NCI-H748 treated with DMSO at 0.1 percent for 48 hours (cell line): ENCODE measurements around the gene CYP2A13.
"Not testable (repeated sequence)": the region's sequence is repeated elsewhere in the genome, so short reads cannot be mapped to it uniquely, and the experiment has no call there.

ENCODE experiments used
- DNase-seq: peaks from one replicate; lab custom pipeline; 2025; lab: John Stamatoyannopoulos, UW

CYP2A13 gene

GRCh38 chr19:41120929-41121911 is 33.0 kb downstream of the CYP2A13 start:
- DNase-seq, result not testable (repeated sequence)

GRCh38 chr19:41122846-41123245 is 34.6 kb downstream of the CYP2A13 start:
- not testable (repeated sequence) for DNase-seq

GRCh38 chr19:41123716-41124294 is 35.6 kb downstream of the CYP2A13 start:
- no peak for DNase-seq

DNA sequence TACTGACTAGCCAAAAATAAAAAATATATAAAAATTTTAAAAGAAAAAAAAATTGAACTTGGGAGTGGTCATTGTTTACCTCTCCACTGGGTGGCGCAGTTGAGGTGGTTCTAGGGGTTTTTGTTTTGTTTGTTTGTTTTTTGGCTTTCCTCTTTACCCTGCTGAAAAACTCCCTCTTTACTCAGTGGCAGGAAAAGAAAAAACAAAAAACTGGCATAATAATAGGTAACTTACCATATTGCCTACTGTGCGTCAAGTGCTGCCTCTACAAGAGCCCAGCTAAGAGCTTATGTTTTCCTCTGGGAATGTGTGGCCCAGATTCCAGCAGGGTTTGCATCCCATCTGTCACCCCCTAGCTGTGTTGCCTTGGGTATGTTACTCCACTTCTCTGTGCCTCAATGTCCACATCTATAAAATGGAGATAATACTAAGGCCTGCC is 38.5 kb downstream of the CYP2A13 start:
- DNase-seq, result not testable (repeated sequence)

DNA sequence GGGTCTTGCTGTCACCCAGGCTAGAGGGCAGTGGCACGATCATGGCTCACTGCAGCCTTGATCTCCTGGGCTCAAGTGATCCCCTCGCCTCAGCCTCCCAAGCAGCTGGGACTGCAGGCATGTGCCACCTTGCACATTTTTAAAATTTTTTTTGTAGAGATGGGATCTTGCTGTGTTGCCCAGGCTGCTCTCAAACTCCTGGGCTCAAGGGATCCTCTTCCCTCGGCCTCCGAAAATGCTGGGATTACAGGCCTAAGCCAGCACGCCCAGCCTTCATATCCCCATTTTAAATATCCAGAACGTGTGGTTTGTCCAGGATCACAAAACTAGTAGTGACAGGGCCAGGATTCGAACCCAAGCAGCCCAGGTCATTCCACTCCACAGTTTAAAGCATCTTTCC is 39.1 kb downstream of the CYP2A13 start:
- not testable (repeated sequence) for DNase-seq

DNA sequence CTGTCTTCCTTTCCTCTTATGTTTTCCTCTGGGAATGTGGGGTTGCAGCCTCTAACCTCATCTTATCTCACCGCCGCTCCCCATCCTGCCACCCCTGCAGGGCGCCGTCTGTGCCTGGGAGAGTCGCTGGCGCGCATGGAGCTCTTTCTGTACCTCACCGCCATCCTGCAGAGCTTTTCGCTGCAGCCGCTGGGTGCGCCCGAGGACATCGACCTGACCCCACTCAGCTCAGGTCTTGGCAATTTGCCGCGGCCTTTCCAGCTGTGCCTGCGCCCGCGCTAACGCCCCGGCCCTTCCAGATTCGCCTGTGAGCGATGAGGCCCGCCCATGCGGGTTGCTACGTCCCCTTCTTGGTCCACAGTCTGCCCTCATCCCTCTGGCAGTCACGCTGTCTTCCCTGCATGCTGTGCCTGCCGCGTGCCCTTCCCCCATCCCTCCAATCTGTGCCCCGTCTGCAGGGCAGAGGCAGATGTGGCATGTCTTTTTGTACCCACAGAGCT is 39.6 kb downstream of the CYP2A13 start:
- peak; percentile 36 for DNase-seq

DNA sequence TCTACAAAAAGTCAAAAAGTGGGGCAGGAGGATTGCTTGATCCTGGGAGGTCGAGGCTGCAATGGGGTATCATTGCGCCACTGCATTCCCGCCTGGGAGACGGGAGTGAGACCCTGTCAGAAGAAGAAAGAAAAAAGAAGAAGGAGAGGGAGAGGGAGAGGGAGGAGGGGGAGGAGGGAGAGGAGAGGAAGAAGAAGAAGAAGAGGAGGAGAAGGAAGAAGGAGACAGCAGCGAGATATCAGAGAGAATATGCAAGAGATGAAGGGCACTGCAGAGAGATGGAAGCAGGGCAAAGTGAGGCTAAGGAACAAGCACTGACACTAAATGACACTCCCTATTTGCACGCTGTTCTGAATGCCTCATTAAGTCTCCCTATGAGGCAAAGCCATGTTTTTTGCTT is 40.4 kb downstream of the CYP2A13 start:
- no peak for DNase-seq

DNA sequence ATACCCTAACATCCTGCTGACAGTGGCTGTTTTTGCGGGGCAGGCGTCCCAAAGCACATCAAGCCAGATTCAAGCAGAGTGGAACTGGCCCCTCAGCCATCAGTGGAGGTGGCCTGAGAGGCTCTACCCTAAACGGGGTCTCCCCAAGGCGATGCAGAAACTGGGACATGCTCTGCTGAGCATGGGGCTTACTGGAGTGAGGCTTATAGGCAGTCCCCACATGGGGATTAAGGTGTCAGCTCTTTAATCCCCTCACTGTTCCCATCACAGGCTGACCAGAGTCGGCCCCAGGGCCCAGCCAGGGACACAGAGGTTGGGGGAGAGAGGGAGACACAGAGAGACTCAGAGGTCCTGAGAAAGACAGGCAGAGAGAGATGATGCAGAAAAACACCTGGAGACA is 42.9 kb downstream of the CYP2A13 start:
- DNase-seq, result no peak

DNA sequence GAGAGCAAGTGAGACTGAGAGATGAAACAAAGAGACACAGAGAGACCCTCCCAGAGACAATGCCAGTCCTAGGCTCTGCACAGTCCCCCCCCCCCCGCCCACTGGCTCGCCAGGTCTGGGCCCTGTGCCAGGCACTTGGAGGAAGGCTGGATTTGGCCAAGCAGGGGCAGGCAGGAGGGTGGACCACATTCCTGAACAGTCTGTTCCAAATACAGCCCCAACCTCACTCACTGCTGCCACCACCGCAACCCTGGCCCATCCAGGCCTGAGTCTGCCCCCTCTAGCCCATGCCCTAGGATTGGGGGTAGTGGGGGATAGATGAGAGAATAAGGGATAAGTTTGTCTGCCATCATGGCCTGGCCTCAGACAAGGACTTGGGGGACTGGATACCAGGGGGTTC is 45.0 kb downstream of the CYP2A13 start:
- DNase-seq, result no peak

GRCh38 chr19:41134616-41135015 is 46.4 kb downstream of the CYP2A13 start:
- no peak for DNase-seq

DNA sequence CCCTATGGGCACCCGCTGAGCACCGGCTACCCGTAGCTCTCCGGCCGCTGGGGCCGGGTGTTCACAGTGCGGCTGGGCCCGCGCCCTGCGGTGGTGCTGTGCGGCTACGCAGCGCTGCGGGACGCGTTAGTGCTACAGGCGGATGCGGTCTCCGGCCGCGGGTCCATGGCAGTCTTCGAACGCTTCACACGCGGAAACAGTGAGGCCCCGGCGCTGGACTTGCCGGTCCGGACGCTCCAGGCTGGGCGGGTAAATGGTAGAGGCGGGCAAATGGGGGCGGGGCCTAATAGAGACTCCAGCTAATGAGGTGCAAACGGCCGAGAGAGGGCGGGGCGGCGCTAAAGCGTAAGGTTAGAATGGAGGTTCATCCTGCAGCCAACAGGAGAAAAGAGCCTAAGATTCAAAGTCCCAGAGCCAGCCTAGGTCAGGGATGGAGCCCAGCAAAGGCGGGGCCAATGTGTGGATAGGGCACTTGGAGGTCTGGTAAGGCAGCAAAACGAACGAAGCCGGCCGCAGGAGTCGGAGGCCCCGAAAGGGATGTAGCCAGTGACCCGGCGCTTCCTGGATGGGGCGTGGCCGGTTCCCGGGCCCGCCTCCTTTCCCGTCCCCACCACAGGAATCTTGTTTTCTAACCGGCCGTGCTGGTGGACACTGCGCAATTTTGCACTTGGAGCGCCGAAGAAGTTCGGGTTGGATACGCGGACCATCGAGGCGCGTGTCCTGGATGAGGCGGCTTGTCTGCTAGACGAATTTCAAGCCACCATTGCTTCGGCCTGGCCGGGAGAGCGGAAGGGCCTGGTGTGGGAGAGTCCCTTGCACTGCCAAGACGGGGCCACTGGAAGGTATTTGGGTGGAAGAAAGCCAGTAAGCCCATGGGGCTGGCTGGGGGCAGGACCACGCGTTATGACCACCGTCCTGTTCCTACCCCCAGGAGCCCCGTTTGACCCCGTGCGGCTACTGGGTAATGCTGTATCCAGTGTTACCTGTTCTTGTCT is 47.4 kb downstream of the CYP2A13 start:
- not testable (repeated sequence) for DNase-seq

DNA sequence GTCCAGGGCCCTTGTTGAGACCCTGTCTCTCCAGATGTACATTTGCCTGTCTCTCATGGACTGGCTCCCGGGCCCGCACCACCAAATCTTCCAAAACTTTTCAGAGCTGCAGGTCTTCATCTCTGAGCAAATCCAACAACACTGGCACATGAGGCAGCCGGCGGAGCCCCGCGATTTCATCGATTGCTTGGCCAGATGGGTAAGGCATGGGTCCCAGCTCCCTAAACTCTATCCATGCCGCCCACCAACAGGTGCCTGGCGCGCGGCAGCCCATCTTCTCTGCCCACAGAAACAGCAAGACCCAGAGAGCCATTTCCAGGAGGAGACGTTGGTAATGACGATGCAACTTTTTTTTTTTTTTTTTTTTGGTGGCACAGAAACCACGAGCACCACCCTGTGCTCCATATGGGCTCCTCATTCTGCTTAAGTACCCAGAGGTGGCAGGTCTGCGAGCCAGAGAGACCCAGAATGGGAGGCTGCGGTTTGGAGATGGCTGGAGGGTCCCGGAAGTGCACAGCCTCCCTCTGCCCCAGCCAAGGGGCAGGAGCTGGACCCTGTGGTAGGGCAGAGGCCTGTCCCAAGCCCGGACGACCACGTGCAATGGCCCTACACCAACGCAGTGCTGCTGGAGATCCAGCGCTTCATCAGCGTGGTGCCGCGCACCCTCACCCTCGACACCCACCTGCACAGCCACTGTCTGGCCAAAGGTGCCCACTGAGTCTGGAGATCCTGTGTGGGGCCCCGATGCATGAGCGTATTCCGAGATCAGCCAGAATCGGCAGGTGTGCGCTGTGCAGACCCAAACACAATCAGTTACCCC is 48.6 kb downstream of the CYP2A13 start:
- DNase-seq, result no peak

DNA sequence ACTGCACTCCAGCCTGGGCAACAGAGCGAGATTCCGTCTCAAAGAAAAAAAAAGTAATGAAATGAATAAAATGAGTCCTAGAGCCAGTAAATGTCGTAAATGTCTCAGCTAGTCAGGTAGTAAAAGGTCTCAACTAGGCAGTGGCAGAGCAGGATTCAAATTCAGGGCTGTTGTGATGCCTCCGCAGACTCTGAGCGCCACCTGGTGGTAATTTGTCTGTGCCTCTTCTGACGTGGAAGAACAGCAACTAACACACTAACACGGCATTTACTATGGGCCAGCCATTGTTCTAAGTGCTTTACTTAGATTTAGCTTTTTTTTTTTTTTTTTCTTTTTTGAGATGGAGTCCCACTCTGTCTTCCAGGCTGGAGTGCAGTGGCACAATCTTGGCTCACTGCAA is 56.2 kb downstream of the CYP2A13 start:
- peak; percentile 68 for DNase-seq
